H1 (cell line): ENCODE results near the gene PDE4D. TPM values are rescaled to one million over a fixed set of nuclear protein-coding genes. Genes with fewer than 3 reads are reported as not detected.

Source experiments
- CTCF ChIA-PET: fragments of 300-600 bp; sonication (Branson Sonifier 250); formaldehyde crosslinking; loops from one replicate; lab custom pipeline; 2021; ENCODE audit not compliant: partially characterized antibody; lab: Charles Lee
- POLR2A ChIA-PET: fragments of 300-600 bp; sonication (Branson Sonifier 250); formaldehyde crosslinking; loops from one replicate; lab custom pipeline; 2021; ENCODE audit warnings: inconsistent platforms; ENCODE audit not compliant: partially characterized antibody; lab: Charles Lee
- DNase-seq, 2 experiments: peaks; one replicate each; pipeline versions ENCODE4 v3.0.0 to v3.0.0-alpha.2; 2010 to 2022; ENCODE audit warnings: low spot score in 2 of 2, low read depth in 1 of 2, mixed read lengths in 1 of 2
- FAIRE-seq: peaks from 2 replicates; lab custom pipeline; 2011; peaks lifted over from hg19 to GRCh38; lab: Jason Lieb, UNC
- H2AFZ ChIP-seq: 2 replicates; pipeline ENCODE4 v1.8.1; 2012; ENCODE audit warnings: low read length, inconsistent platforms
- H2AK5ac ChIP-seq: 2 replicates; pipeline ENCODE4 v1.6.1; 2013; ENCODE audit warnings: low read depth, low read length
- H2BK120ac ChIP-seq: replicated peaks from 2 replicates; pipeline ENCODE3; 2013; ENCODE audit warnings: low read depth, low read length, inconsistent platforms
- H2BK12ac ChIP-seq: 2 replicates; pipeline ENCODE4 v1.6.1; 2013; ENCODE audit warnings: low read depth, low read length
- H2BK15ac ChIP-seq: 2 replicates; pipeline ENCODE4 v1.6.1; 2013; ENCODE audit warnings: low read length
- H2BK20ac ChIP-seq: 2 replicates; pipeline ENCODE4 v1.6.1; 2013; ENCODE audit warnings: low read length
- H2BK5ac ChIP-seq: 2 replicates; pipeline ENCODE4 v1.6.1; 2013; ENCODE audit warnings: low read depth, low read length
- H3K14ac ChIP-seq: 2 replicates; pipeline ENCODE4 v1.6.1; 2013; ENCODE audit warnings: inconsistent platforms; ENCODE audit not compliant: insufficient read length
- H3K18ac ChIP-seq: 2 replicates; pipeline ENCODE4 v1.6.1; 2013; ENCODE audit warnings: low read length; ENCODE audit errors: extremely low read depth
- H3K23ac ChIP-seq: 2 replicates; pipeline ENCODE4 v1.6.1; 2013; ENCODE audit warnings: inconsistent platforms; ENCODE audit not compliant: insufficient read length
- H3K23me2 ChIP-seq: 2 replicates; pipeline ENCODE4 v1.6.1; 2013; ENCODE audit warnings: low read depth, low read length
- H3K27ac ChIP-seq: 2 replicates; pipeline ENCODE4 v1.6.1; 2011; ENCODE audit warnings: low read depth, low read length, inconsistent platforms
- H3K27me3 ChIP-seq, 4 experiments: replicated peaks in 1 of 4; 1 replicate in 1 of 4; 2 replicates in 3 of 4; pipeline versions ENCODE4 v1.6.1 to v1.8.1; 2011 to 2013; ENCODE audit warnings: low read length in 3 of 4, mild to moderate bottlenecking in 3 of 4, inconsistent platforms in 2 of 4, mixed read lengths in 2 of 4, moderate library complexity in 1 of 4; ENCODE audit not compliant: control insufficient read depth in 3 of 4, insufficient read depth in 3 of 4; ENCODE audit errors: extremely low read depth in 1 of 4
- H3K36me3 ChIP-seq, 4 experiments: 2 replicates each; pipeline versions ENCODE4 v1.6.1 to v1.8.1; 2011 to 2013; ENCODE audit warnings: mild to moderate bottlenecking in 4 of 4, low read length in 3 of 4, moderate library complexity in 2 of 4, control low read depth in 1 of 4, inconsistent platforms in 1 of 4; ENCODE audit not compliant: insufficient read depth in 4 of 4, control insufficient read depth in 2 of 4
- H3K4ac ChIP-seq: replicated peaks from 2 replicates; pipeline ENCODE3; 2013; ENCODE audit warnings: low read length, low read depth, mixed read lengths, inconsistent platforms; ENCODE audit not compliant: insufficient read length
- H3K4me1 ChIP-seq, 4 experiments: replicated peaks in 1 of 4; 1 replicate in 1 of 4; 2 replicates in 3 of 4; pipeline versions ENCODE4 v1.6.1 to v1.8.1; 2011 to 2013; ENCODE audit warnings: low read length in 3 of 4, inconsistent platforms in 2 of 4, mixed read lengths in 1 of 4; ENCODE audit not compliant: insufficient read depth in 4 of 4, control insufficient read depth in 3 of 4
- H3K4me2 ChIP-seq, 2 experiments: 2 replicates each; pipeline versions ENCODE4 v1.6.1 to v1.8.1; 2011 to 2013; ENCODE audit warnings: low read depth in 2 of 2, low read length in 2 of 2, control low read depth in 1 of 2, inconsistent platforms in 1 of 2, mild to moderate bottlenecking in 1 of 2; ENCODE audit not compliant: insufficient read depth in 1 of 2
- H3K4me3 ChIP-seq, 4 experiments: fragments of 200-600, 300-600 bp in 1 of 4; sonication (generic), shearing (Covaris generic), sonication (Bioruptor Twin) in 1 of 4; 2 replicates each; pipeline versions ENCODE4 v1.5.1 to v1.8.1; 2011 to 2016; ENCODE audit warnings: low read length in 4 of 4, low read depth in 3 of 4, control low read depth in 2 of 4, inconsistent platforms in 2 of 4, mild to moderate bottlenecking in 2 of 4, mixed read lengths in 1 of 4, moderate library complexity in 1 of 4; ENCODE audit not compliant: insufficient read depth in 2 of 4; ENCODE audit errors: extremely low read depth in 1 of 4
- H3K56ac ChIP-seq: replicated peaks from 2 replicates; pipeline ENCODE3; 2013; ENCODE audit warnings: low read depth, mild to moderate bottlenecking, mixed read lengths, low read length, inconsistent platforms; ENCODE audit not compliant: insufficient read length
- H3K79me1 ChIP-seq: 2 replicates; pipeline ENCODE4 v1.6.1; 2013; ENCODE audit warnings: low read depth, low read length, control low read depth
- H3K79me2 ChIP-seq, 2 experiments: 2 replicates each; pipeline versions ENCODE4 v1.6.1 to v1.8.1; 2012 to 2013; ENCODE audit warnings: low read length in 2 of 2, mild to moderate bottlenecking in 2 of 2, inconsistent platforms in 1 of 2; ENCODE audit not compliant: insufficient read depth in 2 of 2, control insufficient read depth in 1 of 2
- H3K9ac ChIP-seq, 4 experiments: replicated peaks in 1 of 4; 1 replicate in 1 of 4; 2 replicates in 3 of 4; pipeline versions ENCODE4 v1.6.1 to v1.8.1; 2011 to 2013; ENCODE audit warnings: low read depth in 3 of 4, low read length in 3 of 4, control low read depth in 2 of 4, mild to moderate bottlenecking in 2 of 4, moderate library complexity in 2 of 4, inconsistent platforms in 1 of 4; ENCODE audit errors: extremely low read depth in 1 of 4
- H3K9me3 ChIP-seq, 2 experiments: 2 replicates each; pipeline versions ENCODE4 v1.6.1 to v1.8.1; 2012 to 2013; ENCODE audit warnings: mild to moderate bottlenecking in 2 of 2, moderate library complexity in 2 of 2, control low read depth in 1 of 2, inconsistent platforms in 1 of 2, low read depth in 1 of 2, low read length in 1 of 2, mixed read lengths in 1 of 2; ENCODE audit not compliant: insufficient read depth in 2 of 2
- H4K20me1 ChIP-seq, 2 experiments: replicated peaks in 1 of 2; 2 replicates each; pipeline versions ENCODE3 to v1.8.1; 2011 to 2013; ENCODE audit warnings: inconsistent platforms in 2 of 2, low read length in 2 of 2, mild to moderate bottlenecking in 1 of 2; ENCODE audit not compliant: insufficient read depth in 2 of 2, control insufficient read depth in 1 of 2
- H4K5ac ChIP-seq: 2 replicates; pipeline ENCODE4 v1.6.1; 2013; ENCODE audit warnings: low read length, low read depth, mixed read lengths, inconsistent platforms; ENCODE audit not compliant: insufficient read length
- H4K8ac ChIP-seq: 2 replicates; pipeline ENCODE4 v1.8.0; 2013; ENCODE audit warnings: mild to moderate bottlenecking, moderate library complexity, low read length, inconsistent platforms; ENCODE audit not compliant: insufficient read depth; ENCODE audit errors: extremely low read depth
- H4K91ac ChIP-seq: replicated peaks from 2 replicates; pipeline ENCODE3; 2013; ENCODE audit warnings: low read length, mixed read lengths, inconsistent platforms; ENCODE audit not compliant: insufficient read length
- ATF3 ChIP-seq: IDR thresholded peaks from 2 replicates; pipeline ENCODE4 v1.6.1; 2011; ENCODE audit warnings: low read depth, mild to moderate bottlenecking, low read length; ENCODE audit not compliant: insufficient read depth
- POLR2A ChIP-seq, 2 experiments: IDR thresholded peaks; 1 replicate in 1 of 2; 2 replicates in 1 of 2; pipeline ENCODE4 v1.6.1; 2011; ENCODE audit warnings: low read depth in 2 of 2, low read length in 2 of 2, mild to moderate bottlenecking in 2 of 2; ENCODE audit errors: control extremely low read depth in 1 of 2
- SAP30 ChIP-seq: fragments of 300-600 bp; sonication (generic); IDR thresholded peaks from 2 replicates; pipeline ENCODE4 v1.7.1; 2012; ENCODE audit warnings: low read length, moderate library complexity, mild to moderate bottlenecking, inconsistent platforms; ENCODE audit not compliant: insufficient read depth, insufficient replicate concordance
- SIRT6 ChIP-seq: IDR thresholded peaks from one replicate; pipeline ENCODE4 v1.7.1; 2012; ENCODE audit warnings: low read length, inconsistent platforms
- SUZ12 ChIP-seq: fragments of 200-600 bp; sonication (generic); IDR thresholded peaks from 2 replicates; pipeline ENCODE4 v1.6.1; 2012; ENCODE audit warnings: mild to moderate bottlenecking, inconsistent platforms, low read length, moderate library complexity, mixed read lengths
- TAF1 ChIP-seq: IDR thresholded peaks from 2 replicates; pipeline ENCODE4 v1.6.1; 2011; ENCODE audit warnings: mild to moderate bottlenecking, low read depth, low read length
- TAF7 ChIP-seq: optimal IDR thresholded peaks from 2 replicates; pipeline ENCODE3; 2011; ENCODE audit warnings: low read depth, mild to moderate bottlenecking, inconsistent platforms, low read length, moderate library complexity, borderline replicate concordance
- YY1 ChIP-seq: IDR thresholded peaks from 2 replicates; pipeline ENCODE4 v1.6.1; 2011; ENCODE audit warnings: low read depth, mild to moderate bottlenecking, low read length
- WGBS, 2 experiments: shearing (Covaris generic) in 1 of 2; methylation state at CpG; one replicate each; pipeline versions ENCODE4 v1.1.6 to v1.1.7; 2013 to 2015; ENCODE audit warnings: low lambda C conversion rate in 2 of 2, mixed read lengths in 2 of 2, inconsistent platforms in 1 of 2, low coverage in 1 of 2, missing lambda C conversion rate in 1 of 2; ENCODE audit not compliant: insufficient replicate concordance in 2 of 2, insufficient coverage in 1 of 2, insufficient read length in 1 of 2; ENCODE audit errors: extremely low coverage in 1 of 2, missing lambda C conversion rate in 1 of 2; 5-methylcytosine and 5-hydroxymethylcytosine counted together
- polyA plus RNA-seq, 7 experiments: library from polyadenylated mRNA; depleted of rRNA in 3 of 7; stranded (reverse) in 5 of 7; unstranded in 2 of 7; fragments of >200 nt in 5 of 7; fragments of 200-250 nt in 2 of 7; gene quantifications; 1 replicate in 5 of 7; 2 replicates in 1 of 7; 4 replicates in 1 of 7; pipeline versions ENCODE4 v1.2.1 to v1.2.3, GENCODE V29; 2011 to 2013; ENCODE audit warnings: missing spikeins in 2 of 7, mixed read lengths in 2 of 7
- total RNA-seq: library from RNA; stranded (reverse); fragmentation: NEBNext Ultra II Directional; extraction: Animal tissue kit (Norgen Biotek cat#: 25700); gene quantifications from 2 replicates; pipeline ENCODE4 v1.2.1, GENCODE V29; 2021
- TF ChIP-seq, protein P1 (sequence below): IDR thresholded peaks from 2 replicates; pipeline ENCODE4 v1.6.1; 2012; ENCODE audit warnings: low read length, inconsistent platforms

The PDE4D gene
- total and polyA plus RNA-seq, 2 of the 8 experiments (the other 6 are each of a cell fraction or from before 2014, with no cell fraction given) = 2.3 to 3.7 TPM

DNA sequence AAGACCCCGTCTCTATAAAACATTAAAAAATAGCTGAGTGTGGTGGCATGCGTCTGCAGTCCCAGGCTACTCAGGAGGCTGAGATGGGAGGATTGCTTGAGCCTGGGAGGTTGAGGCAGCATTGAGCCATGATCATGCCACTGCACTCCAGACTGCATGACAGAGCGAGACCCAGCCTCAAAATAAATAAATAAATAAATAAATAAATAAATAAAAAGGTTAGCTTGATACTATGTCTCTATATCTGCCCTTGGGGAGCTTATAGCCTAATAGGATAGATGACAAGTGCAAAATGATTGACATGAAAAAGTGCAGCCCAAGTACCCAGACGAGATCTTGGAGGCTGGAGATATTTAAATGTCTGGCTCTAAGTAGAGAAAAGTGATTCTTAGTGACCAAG is 122.6 kb downstream of the PDE4D start:
- TF ChIP-seq SAP30 (no peak), YY1 (no peak), TAF7 (no peak), TAF1 (no peak), POLR2A (IDR thresholded peaks at IDR 0.05; ENCODE audit: control extremely low read depth in 1 of 2, low read depth in 2 of 2, low read length in 2 of 2) (no peak), SUZ12 (no peak), SIRT6 (no peak), ATF3 (no peak)
- TF ChIP-seq, protein P1, sequence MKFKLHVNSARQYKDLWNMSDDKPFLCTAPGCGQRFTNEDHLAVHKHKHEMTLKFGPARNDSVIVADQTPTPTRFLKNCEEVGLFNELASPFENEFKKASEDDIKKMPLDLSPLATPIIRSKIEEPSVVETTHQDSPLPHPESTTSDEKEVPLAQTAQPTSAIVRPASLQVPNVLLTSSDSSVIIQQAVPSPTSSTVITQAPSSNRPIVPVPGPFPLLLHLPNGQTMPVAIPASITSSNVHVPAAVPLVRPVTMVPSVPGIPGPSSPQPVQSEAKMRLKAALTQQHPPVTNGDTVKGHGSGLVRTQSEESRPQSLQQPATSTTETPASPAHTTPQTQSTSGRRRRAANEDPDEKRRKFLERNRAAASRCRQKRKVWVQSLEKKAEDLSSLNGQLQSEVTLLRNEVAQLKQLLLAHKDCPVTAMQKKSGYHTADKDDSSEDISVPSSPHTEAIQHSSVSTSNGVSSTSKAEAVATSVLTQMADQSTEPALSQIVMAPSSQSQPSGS = no peak
- TF ChIP-seq, all 59 proteins: peak for 0
- Histone ChIP-seq H3K14ac (no peak overlapping the region), H2BK12ac (no peak overlapping the region), H2BK20ac (no peak overlapping the region), H3K18ac (no peak overlapping the region), H2BK5ac (no peak overlapping the region), H3K4me1 (peaks cover 0 to 4% (median 0%) of the 10 kb centered on the region in 4 experiments; a peak in 2 of 7 replicates), H3K9me3 (no peaks in the 10 kb centered on the region), H3K79me2 (no peaks in the 10 kb centered on the region), H3K27me3 (peaks cover 4 to 16% (median 13%) of the 10 kb centered on the region in 4 experiments; a peak in 6 of 7 replicates), H2BK15ac (no peak overlapping the region), H4K8ac (no peak overlapping the region), H4K5ac (no peak overlapping the region), H3K36me3 (no peaks in the 10 kb centered on the region), H3K56ac (no peak overlapping the region), H4K91ac (no peak overlapping the region), H3K4ac (no peak overlapping the region), H3K23me2 (peaks cover 8% of the 10 kb centered on the region), H2AFZ (no peak overlapping the region), H4K20me1 (no peaks in the 10 kb centered on the region), H3K9ac (no peak overlapping the region), H3K23ac (no peak overlapping the region), H2BK120ac (no peak overlapping the region), H2AK5ac (no peak overlapping the region), H3K4me2 (no peak overlapping the region), H3K27ac (no peak overlapping the region), H3K79me1 (no peaks in the 10 kb centered on the region), H3K4me3 (no peak overlapping the region)
- DNase-seq = no peak
- FAIRE-seq = no peak
- WGBS, 2 experiments = 88% methylated on average over 4 of the region's 4 CpGs; no CpG with 5 or more reads in 1 of the 2 experiments
- POLR2A ChIA-PET = interaction anchor here (0.7 kb wide), 1 partner anchor 21 kb away, joined by 3 read pairs; no protein-coding TSS in a partner anchor
- CTCF ChIA-PET = interaction anchor here (0.7 kb wide), 1 partner anchor 582 kb away, joined by 3 read pairs; no protein-coding TSS in a partner anchor
